ENCODE measurements around the gene KRTAP9-6. TPM values are rescaled to one million over a fixed set of nuclear protein-coding genes. Genes with fewer than 3 reads are reported as not detected.
"Not testable (repeated sequence)": the region's sequence is repeated elsewhere in the genome, so short reads cannot be mapped to it uniquely, and the experiment has no call there.

The KRTAP9-6 gene
- total and polyA plus RNA-seq, 2 donors (not counting 1 experiment from before 2014, with no cell fraction given): not detected

GRCh38 chr17:41271858-41272257, 6.7 kb downstream of the KRTAP9-6 start:
- Histone ChIP-seq H3K27ac (ENCODE audit: insufficient read depth, low read length) (no peak overlapping the region), H3K4me2 (ENCODE audit: extremely low read depth, insufficient read depth, low read length) (no peak overlapping the region), H3K27me3 (ENCODE audit: control insufficient read depth, insufficient read depth, low read length) (no peaks in the 10 kb centered on the region), H2AFZ (ENCODE audit: low read length) (no peak overlapping the region), H3K79me2 (ENCODE audit: control insufficient read depth, insufficient read depth, low read length) (no peaks in the 10 kb centered on the region), H3K36me3 (ENCODE audit: control insufficient read depth, insufficient read depth, low read length) (no peaks in the 10 kb centered on the region), H3K9ac (ENCODE audit: insufficient read depth, low read length) (no peak overlapping the region), H3K9me3 (ENCODE audit: control insufficient read depth, insufficient read depth, low read depth, low read length) (no peaks in the 10 kb centered on the region), H3K4me3 (replicated peaks in 1 of 4; ENCODE audit: control extremely low read depth in 1 of 4, insufficient read depth in 1 of 4, low read depth in 3 of 4, low read length in 4 of 4) (no peak overlapping the region), H4K20me1 (ENCODE audit: control insufficient read depth, extremely low read depth, insufficient read depth, low read length) (no peaks in the 10 kb centered on the region), H3K4me1 (ENCODE audit: control insufficient read depth, extremely low read depth, insufficient read depth, low read length) (no peaks in the 10 kb centered on the region)
- TF ChIP-seq CTCF (conservative IDR thresholded peaks at IDR 0.05 in 1 of 2, IDR thresholded peaks at IDR 0.05 in 1 of 2; ENCODE audit: low read depth in 1 of 2, low read length in 2 of 2): no peak
- no peak for TF ChIP-seq EZH2 (IDR thresholded peaks at IDR 0.05; ENCODE audit: low read length, missing control alignments)
- DNase-seq (ENCODE audit: low read depth in 2 of 2): no peak

- not testable (repeated sequence) for H3K4me3 ChIP-seq (replicated peaks in 1 of 4; ENCODE audit: control extremely low read depth in 1 of 4, insufficient read depth in 1 of 4, low read depth in 3 of 4, low read length in 4 of 4); H4K20me1 ChIP-seq (ENCODE audit: control insufficient read depth, extremely low read depth, insufficient read depth, low read length); H3K9me3 ChIP-seq (ENCODE audit: control insufficient read depth, insufficient read depth, low read depth, low read length); H2AFZ ChIP-seq (ENCODE audit: low read length); H3K27ac ChIP-seq (ENCODE audit: insufficient read depth, low read length); H3K36me3 ChIP-seq (ENCODE audit: control insufficient read depth, insufficient read depth, low read length); H3K4me2 ChIP-seq (ENCODE audit: extremely low read depth, insufficient read depth, low read length); H3K27me3 ChIP-seq (ENCODE audit: control insufficient read depth, insufficient read depth, low read length); DNase-seq (ENCODE audit: low read depth in 2 of 2); H3K79me2 ChIP-seq (ENCODE audit: control insufficient read depth, insufficient read depth, low read length); H3K4me1 ChIP-seq (ENCODE audit: control insufficient read depth, extremely low read depth, insufficient read depth, low read length); H3K9ac ChIP-seq (ENCODE audit: insufficient read depth, low read length)
Measured at GRCh38 chr17:41275648-41276190, 10.5 kb downstream of the KRTAP9-6 start, which contains the start of gene KRTAP9-7. Gene KRTAP9-7 (plus strand): TSS chr17:41275698. CDS start chr17:41275698, 0 bp downstream.

- Histone ChIP-seq H2AFZ (ENCODE audit: low read length) (no peak overlapping the region), H3K9ac (ENCODE audit: insufficient read depth, low read length) (no peak overlapping the region), H3K4me1 (ENCODE audit: control insufficient read depth, extremely low read depth, insufficient read depth, low read length) (no peaks in the 10 kb centered on the region), H3K4me3 (replicated peaks in 1 of 4; ENCODE audit: control extremely low read depth in 1 of 4, insufficient read depth in 1 of 4, low read depth in 3 of 4, low read length in 4 of 4) (no peak overlapping the region), H3K79me2 (ENCODE audit: control insufficient read depth, insufficient read depth, low read length) (no peaks in the 10 kb centered on the region), H3K9me3 (ENCODE audit: control insufficient read depth, insufficient read depth, low read depth, low read length) (no peaks in the 10 kb centered on the region), H3K27me3 (ENCODE audit: control insufficient read depth, insufficient read depth, low read length) (no peaks in the 10 kb centered on the region), H3K27ac (ENCODE audit: insufficient read depth, low read length) (no peak overlapping the region), H3K4me2 (ENCODE audit: extremely low read depth, insufficient read depth, low read length) (no peak overlapping the region), H4K20me1 (ENCODE audit: control insufficient read depth, extremely low read depth, insufficient read depth, low read length) (no peaks in the 10 kb centered on the region), H3K36me3 (ENCODE audit: control insufficient read depth, insufficient read depth, low read length) (no peaks in the 10 kb centered on the region)
- DNase-seq (ENCODE audit: low read depth in 2 of 2): no peak
- TF ChIP-seq CTCF (conservative IDR thresholded peaks at IDR 0.05 in 1 of 2, IDR thresholded peaks at IDR 0.05 in 1 of 2; ENCODE audit: low read depth in 1 of 2, low read length in 2 of 2): no peak
Measured at GRCh38 chr17:41278176-41278955, 13.2 kb downstream of the KRTAP9-6 start.

All from fibroblast of lung (primary cell).